HG03097 (cell line): Measurements from ENCODE around the gene KIF16B.

Source experiments
- ATAC-seq: cut with Tn5 transposase; IDR thresholded peaks from one replicate; pipeline ENCODE4 v1.9.1; 2021; ENCODE audit not compliant: unreplicated experiment, low FRiP score

Gene KIF16B, protein sequence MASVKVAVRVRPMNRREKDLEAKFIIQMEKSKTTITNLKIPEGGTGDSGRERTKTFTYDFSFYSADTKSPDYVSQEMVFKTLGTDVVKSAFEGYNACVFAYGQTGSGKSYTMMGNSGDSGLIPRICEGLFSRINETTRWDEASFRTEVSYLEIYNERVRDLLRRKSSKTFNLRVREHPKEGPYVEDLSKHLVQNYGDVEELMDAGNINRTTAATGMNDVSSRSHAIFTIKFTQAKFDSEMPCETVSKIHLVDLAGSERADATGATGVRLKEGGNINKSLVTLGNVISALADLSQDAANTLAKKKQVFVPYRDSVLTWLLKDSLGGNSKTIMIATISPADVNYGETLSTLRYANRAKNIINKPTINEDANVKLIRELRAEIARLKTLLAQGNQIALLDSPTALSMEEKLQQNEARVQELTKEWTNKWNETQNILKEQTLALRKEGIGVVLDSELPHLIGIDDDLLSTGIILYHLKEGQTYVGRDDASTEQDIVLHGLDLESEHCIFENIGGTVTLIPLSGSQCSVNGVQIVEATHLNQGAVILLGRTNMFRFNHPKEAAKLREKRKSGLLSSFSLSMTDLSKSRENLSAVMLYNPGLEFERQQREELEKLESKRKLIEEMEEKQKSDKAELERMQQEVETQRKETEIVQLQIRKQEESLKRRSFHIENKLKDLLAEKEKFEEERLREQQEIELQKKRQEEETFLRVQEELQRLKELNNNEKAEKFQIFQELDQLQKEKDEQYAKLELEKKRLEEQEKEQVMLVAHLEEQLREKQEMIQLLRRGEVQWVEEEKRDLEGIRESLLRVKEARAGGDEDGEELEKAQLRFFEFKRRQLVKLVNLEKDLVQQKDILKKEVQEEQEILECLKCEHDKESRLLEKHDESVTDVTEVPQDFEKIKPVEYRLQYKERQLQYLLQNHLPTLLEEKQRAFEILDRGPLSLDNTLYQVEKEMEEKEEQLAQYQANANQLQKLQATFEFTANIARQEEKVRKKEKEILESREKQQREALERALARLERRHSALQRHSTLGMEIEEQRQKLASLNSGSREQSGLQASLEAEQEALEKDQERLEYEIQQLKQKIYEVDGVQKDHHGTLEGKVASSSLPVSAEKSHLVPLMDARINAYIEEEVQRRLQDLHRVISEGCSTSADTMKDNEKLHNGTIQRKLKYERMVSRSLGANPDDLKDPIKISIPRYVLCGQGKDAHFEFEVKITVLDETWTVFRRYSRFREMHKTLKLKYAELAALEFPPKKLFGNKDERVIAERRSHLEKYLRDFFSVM (N-terminal part only)

DNA sequence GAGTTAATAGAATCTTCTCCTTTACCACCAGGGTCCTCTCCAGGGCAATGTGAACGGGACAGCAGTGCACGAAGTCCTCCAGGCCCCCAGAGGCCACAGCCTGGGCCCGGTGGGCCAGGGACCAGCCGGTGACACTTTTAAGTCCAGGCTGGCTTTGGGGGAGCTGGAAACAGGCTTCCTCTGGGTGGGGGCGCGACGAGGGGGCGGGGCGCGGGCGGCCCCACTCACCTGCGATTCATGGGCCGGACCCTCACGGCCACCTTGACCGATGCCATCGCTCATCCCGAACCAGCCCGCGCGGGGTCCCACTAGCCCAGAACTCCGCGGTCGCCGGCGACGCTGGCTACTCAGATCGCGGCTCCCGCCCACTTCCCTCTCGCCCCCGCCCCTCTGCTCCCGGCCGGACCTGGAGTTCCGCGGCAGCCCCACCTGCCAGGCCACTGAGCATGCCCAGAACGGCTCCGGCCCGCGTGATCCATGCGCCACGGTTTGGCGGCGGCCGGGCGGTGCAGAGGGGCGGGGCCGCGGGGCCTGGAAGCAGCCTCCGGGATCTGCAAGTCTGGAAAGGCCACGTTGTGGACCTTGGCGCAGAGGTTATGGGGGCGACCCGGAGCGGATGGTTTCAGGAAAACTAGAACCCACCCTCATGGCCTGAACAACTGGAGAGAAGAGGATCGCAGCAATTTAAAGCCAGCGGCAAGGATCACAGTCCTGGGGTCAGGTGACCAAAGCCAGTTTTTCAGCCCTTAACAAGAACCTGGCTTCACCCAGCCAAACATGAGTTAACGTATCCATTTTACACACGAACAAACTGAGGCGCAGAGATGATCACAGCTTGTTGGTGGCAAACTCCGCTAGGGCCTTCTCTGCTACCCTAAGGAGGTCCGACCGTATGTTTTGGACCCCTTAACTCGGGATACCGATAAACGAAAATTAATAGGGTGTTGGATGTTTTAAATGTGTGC, at the start of gene KIF16B:
TSS of gene KIF16B (minus strand) at position 448 of the 965 bp plus-strand sequence. CDS start at position 275, 173 bp downstream.
- ATAC-seq: peak; percentile 77

DNA sequence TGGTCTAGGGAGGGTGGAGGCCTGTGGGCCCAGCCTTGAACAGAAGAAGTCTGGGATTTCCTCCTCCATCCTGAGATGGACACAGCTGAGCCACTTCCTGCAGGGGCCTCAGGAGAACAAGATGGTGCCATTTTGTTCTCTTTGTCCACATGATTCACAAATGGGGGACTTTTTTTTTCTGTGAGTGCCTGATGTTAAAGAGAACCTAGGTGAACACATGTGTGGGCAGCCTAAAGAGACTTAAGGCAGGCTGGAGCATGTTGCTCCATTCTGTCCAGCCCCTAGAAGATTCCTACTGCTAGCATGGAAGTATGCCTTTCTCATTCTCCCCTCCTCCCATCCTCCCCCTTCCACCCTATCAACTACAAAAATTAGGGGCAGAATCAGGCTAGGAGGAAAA, 49.3 kb upstream of the KIF16B start:
- no peak for ATAC-seq

DNA sequence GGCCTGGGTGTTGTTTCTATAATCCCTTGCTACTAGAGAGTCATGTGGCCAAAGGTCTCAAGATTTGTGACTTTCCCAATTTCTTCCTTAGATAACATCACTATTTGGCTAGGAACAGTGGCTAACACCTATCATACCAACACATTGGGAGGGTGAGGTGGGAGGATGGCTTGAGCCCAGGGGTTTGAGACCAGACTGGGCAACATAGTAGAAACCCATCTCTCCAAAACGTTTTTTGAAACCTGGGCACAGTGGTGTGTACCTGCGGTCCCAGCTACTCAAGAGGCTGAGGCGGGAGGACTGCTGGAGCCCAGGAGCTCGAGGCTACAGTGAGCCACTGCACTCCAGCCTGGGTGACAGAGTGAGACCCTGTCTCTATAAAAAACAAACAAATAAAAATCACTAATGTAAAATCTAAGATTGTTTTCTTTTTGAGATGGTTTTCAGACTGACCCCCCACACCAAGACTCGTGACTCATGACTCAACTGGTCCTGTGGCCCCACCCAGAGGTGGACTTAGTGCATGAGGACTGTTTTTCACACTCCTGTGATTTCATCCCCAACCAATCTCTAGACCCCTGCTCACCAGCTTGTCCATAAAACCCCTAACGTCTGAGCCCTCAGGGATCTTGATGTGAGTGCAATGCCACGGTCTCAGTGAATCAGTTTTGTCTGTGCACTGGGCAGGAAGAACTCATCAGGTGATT, 48.3 kb upstream of the KIF16B start:
- ATAC-seq: no peak

DNA sequence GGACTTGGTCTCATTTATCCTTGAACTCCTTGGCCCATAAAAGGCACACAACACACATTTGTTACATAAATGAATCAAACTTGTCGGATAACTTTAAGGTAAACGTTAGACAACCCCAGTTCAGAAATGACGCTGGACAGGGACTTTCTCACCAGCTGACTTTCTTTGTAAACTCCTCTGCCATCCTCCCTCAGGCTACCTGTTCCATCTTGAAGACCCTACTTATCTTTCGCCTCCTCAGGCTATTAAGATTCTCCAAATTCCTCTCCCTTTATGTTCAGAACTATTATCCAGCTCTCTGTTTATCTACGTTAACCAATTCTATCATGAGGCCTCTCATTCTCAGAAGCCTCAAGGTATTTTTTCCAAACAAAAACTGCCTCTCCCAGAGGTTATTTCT, 47.7 kb upstream of the KIF16B start:
- no peak for ATAC-seq

DNA sequence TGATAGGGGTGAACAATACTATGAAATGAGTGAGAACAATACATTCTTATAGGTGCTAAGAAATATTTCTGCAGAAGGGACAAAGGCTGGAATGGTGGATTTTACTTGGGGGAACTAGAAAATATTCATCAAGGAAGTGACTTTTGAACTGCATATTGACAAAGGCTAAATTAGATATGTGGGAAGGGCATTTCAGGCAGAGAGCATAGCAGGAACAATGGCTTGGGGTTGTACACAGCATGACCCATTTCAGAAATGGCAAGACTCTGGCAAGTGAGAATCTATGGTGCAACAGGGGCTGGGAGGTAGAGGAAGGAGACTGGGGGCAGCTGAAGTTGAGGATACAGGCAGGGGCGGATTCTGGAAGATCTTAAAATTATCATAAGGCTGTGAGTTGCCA, 46.7 kb upstream of the KIF16B start:
- ATAC-seq: no peak

DNA sequence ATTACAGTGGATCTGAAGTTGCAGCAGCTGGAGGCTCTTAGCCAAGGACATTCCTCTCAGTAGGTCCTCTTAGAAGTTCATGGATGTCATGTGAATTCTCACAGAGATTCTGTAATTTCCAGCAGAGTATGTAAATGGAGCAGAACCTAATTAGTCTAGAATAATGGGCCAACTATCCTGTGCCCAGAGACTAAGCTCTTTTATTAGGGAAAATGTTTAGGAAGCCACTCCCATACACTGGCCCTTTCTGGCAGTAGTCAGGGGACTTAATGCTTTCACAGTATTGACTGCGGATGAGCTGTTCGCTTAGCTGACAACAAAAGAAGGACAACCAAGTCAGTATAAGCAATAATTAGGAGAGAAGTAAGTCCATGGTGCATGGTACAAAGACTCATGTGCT, 43.8 kb upstream of the KIF16B start:
- no peak for ATAC-seq

DNA sequence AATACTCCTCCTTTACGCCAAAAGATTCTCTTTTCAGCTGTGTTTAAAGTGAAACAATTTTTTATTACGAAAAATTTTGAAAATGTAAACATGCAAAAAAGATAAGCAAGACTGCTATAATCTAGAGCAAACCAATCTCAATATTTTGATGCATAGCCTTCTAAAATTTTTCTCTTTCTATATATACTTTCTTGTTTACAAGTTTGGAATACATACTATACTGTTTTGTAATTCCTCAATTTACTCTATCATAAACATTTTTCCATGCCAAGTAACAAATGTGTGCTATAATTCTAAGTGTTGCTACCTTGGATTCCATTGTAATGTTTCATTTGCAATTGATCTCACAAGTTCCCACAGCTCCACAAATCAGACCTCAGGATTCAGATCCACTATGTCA, 43.1 kb upstream of the KIF16B start:
- ATAC-seq: no peak

DNA sequence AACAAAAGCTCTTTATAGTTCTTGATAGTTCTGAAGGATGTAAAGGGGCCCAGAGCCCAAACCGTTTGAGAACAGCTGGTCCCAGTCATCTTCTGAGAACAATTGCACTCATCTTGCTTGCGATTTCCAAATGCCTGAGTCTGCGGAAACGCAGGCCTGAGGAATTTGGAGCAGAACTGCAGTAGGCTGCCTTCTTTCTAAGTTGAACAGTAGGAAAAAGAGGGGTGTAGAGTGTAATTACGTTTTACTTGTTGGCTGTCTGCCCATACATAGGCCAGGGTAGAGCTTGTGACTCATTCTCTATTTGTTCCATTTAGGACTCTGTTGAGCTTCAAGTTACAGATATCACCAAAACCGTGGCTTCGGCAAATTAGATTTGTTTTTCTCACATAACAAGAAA, 42.0 kb upstream of the KIF16B start:
- no peak for ATAC-seq

DNA sequence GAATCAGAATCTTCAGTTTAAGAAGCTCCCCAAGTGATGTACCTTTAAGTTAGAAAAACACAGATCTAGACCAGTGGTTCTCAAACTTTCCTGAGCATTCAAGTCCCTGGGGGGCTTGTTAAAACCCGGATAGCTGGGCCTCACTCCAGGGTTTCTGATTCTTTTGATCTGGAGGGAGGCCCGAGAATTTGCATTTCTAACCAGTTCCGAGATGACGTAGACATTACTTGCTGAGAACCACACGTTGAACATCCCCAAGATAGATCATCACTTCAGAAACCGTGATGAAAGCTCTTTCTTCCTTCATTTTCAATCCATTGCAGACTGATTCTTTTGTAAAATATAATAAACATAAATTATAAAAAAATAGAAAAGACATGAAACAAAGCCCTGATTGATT, 40.7 kb upstream of the KIF16B start:
- no peak for ATAC-seq

DNA sequence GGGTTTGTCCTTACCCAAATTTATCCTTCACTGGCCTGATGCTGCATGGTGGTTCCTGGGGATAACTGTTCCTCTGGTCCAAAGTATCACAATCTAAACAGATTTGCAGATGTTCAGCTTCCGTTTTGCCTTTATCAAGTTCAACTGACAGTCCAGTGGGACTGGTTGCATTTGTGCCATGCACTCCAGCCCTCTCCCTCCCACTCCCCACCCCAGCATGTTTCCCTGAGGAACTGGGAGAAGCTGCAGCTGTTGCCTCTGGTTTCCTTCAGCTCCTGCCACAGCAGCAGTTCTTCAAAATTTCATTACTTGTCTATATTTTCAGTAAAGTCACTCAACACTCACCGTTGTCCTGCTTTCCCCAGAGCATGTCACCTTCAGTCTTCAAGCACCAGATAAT, 39.5 kb upstream of the KIF16B start:
- no peak for ATAC-seq

DNA sequence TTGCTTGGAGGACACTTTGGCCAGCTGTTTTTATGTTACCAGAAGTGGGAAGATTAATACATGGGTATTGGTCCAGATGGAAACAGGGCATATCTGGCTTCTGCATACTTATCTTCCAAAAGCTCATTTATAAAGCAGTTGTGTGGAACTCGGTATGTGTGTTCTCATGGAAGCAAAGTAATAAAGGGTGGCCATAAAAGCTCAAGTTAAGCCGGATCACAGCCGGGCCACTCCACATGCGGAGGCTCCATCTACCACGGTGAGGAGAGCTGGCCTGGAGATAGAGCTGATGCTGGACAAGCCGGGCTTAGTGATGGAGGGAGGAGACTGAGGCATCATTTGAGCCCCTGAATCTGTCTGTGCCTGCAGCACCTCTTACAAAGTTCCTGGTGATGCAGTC, 38.6 kb upstream of the KIF16B start:
- no peak for ATAC-seq

DNA sequence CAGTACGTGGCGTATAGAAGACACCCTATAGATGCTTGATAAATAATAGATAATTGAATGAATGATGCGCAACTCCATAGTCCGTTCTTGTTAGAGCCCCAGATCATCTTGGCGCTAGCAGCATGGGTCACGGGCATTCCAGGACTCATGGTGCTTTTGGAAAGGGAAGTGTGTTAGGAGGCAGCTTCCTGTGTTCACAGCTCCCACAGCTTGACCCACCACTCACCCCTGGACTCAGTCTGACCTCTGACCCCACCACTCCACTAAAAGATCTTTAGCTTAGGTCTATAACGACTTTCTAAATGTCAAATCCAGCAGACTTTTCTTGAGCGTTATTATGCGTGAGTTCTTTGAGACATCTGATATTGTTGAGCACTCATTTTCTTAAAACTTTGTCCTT, 35.8 kb upstream of the KIF16B start:
- no peak for ATAC-seq

DNA sequence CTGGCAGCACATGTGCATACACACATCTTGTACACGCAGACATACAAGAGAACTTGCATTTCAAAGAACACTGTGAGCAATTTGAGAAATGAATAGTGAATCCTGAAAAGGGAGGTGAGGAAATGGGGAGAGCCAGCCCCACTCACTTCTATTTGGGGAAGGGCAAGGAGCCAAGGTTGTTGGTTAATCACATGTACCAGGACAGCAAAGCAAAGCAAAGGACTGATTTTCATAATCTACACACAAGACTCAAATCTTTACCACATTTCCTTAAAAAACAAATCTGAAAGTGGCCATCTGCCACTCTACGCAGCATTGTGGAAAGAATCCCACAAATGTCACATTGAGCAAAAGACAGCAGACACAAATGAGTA, 35.0 kb upstream of the KIF16B start:
- no peak for ATAC-seq

DNA sequence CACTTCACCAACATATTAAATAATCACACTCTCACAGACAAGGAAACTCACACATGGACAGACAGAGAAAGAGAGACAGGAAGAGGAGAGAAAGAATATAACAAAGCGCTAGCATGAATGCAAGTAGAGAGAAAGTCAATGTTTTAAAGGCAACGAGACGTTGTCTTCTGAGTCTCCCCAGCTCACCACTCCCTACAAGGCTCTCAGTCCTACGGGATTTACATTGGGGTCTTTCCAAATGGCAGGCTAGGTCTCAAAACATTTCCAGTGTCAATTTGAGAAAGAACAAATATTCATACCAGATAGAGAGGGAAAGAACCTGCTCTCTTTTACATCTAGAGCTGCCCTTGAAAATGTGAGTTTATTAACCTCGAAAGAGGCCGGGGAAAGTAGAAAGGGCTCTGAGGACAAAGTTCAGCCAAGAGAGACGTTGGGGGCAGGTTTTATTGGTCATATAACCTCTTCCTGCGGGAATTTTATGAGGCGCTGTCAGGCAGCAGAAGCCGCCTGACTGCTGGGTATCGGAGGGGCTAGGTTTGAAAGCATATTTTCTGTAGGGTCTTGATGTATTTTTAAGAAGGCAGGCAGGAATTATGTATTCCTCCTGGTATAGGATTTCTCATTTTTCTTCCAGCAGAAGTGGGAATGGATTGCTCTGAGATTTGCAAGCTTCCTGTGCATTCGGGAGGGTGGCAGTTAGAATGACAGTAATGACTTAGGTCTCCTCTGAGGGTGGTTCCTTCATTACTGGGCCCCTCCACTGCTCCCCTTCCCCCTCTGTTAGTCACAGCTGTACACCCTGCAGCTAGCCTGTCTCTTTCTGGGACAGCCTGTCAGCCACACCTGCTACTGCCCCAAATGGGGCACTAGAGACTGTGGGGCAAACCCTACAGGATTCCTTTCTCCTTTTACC, 34.4 kb upstream of the KIF16B start:
- ATAC-seq: no peak

DNA sequence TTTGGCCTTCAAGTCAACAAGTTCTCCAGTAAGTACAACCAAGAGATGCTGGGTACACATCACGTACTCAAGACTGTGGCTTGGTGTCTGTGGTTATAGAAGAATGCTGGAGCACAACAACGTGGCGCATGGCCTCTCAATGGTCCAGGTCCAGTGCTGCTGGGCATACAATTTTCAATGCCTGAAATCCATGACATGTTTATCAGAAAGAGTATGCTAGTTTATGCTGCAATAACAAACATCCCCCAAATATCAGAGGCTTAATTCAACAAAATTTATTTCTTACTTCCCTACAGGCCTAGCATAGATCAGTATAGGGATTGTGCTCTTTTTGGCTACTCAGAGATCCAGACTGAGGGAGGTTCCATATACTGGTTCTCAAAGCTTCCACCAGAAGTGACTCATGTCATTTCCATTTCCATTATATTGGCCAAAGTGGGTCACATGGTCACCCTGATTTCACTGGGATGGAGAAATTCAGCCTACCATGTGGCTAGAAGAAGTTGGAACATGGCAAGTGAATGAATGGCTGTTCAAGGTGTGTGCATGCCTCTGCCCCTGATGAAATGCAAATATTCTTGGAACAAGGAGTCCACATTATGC, 33.3 kb upstream of the KIF16B start:
- no peak for ATAC-seq

DNA sequence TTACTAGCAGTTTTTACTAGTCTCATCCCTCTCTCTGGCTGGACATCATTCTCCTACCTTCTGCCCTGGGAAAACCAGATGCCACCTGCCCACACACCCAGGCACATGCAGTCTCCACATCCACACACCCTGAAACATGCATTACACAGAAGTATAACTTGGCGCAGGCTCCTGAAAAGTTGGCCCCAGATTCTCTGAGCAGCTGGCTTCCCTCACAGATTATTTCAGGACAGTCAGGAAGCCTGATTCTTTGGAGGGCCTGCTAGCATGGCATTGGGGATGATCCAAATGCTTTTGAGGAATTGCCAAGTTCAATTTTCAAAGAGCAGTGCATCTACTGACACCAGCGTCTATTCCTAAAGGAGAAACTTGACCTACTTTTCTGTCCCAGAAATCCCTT, 27.8 kb upstream of the KIF16B start:
- ATAC-seq: no peak

DNA sequence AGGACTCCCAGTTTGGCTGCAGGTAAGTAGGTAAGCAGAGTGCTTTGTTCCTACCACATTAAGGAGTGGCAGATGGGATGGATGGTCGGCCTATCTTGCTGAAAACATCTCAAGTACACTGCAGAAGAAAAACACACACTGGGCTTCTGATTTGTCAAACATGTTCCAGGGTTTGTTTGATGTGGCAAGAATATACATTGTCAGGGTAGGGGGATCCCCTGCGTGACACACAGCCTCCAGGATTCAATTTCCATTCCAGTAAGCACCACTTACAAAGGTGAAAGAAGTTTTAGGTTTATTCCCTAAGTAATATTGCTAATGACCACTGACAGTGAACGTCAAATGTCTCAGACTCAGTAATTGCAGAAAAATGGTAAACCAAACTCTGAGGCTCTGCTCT, 26.0 kb upstream of the KIF16B start:
- no peak for ATAC-seq

DNA sequence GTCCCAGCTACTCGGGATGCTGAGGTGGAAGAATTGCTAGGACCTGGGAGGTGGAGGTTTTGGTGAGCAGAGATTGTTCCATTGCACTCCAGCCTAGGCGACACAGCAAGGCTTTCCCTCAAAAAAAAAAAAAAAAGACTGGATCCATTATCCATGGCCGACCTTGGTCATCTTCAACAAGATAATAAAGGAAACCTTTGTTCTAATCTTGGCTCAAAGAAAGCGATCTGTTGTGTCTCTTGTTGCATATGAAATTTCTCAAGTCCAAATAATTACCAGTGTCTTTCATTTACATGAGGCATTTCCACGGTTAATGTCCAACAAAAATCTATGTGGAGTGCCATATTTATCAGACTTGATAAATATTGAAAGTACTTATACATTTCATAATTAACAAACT, 23.7 kb upstream of the KIF16B start:
- no peak for ATAC-seq
